DND-41 (cell line): Measurements from ENCODE around the gene S100A2.

Experiments used
- ATAC-seq: fragments of 200-7000 bp; cut with Tn5 transposase; 3 replicates; pipeline ENCODE4 v1.9.1; 2021; ENCODE audit warnings: low read depth; ENCODE audit not compliant: insufficient read depth
- DNase-seq: peaks from one replicate; pipeline ENCODE4 v3.0.0-alpha.2; 2020
- H2AFZ ChIP-seq: 2 replicates; pipeline ENCODE4 v1.6.0; 2012; ENCODE audit warnings: low read depth, low read length
- H3K27ac ChIP-seq: 2 replicates; pipeline ENCODE4 v1.5.1; 2012; ENCODE audit warnings: low read length, inconsistent platforms
- H3K27me3 ChIP-seq: fragments of 200-600 bp; sonication (generic); 2 replicates; pipeline ENCODE4 v1.6.0; 2012; ENCODE audit warnings: low read length, mild to moderate bottlenecking, inconsistent platforms; ENCODE audit not compliant: insufficient read depth, poor library complexity
- H3K36me3 ChIP-seq: 2 replicates; pipeline ENCODE4 v1.5.1; 2012; ENCODE audit warnings: low read length, inconsistent platforms; ENCODE audit not compliant: insufficient read depth
- H3K4me1 ChIP-seq: 2 replicates; pipeline ENCODE4 v1.5.1; 2012; ENCODE audit warnings: mild to moderate bottlenecking, low read length; ENCODE audit not compliant: insufficient read depth
- H3K4me2 ChIP-seq: 2 replicates; pipeline ENCODE4 v1.6.0; 2012; ENCODE audit warnings: mild to moderate bottlenecking, moderate library complexity, low read length, inconsistent platforms; ENCODE audit not compliant: insufficient read depth
- H3K4me3 ChIP-seq, 2 experiments: fragments of 200-600 bp in 1 of 2; shearing (Covaris generic) in 1 of 2; 2 replicates each; pipeline ENCODE4 v1.5.1; 2012 to 2016; ENCODE audit warnings: inconsistent platforms in 2 of 2, low read length in 2 of 2, mild to moderate bottlenecking in 2 of 2, low read depth in 1 of 2, moderate library complexity in 1 of 2
- H3K79me2 ChIP-seq: 2 replicates; pipeline ENCODE4 v1.6.0; 2012; ENCODE audit warnings: low read length, inconsistent platforms; ENCODE audit not compliant: insufficient read depth
- H3K9ac ChIP-seq: 2 replicates; pipeline ENCODE4 v1.6.0; 2012; ENCODE audit warnings: low read depth, mild to moderate bottlenecking, inconsistent platforms, low read length, moderate library complexity
- H3K9me3 ChIP-seq: 2 replicates; pipeline ENCODE4 v1.5.1; 2012; ENCODE audit warnings: low read length, moderate library complexity, mild to moderate bottlenecking, inconsistent platforms; ENCODE audit not compliant: insufficient read depth, severe bottlenecking
- H4K20me1 ChIP-seq: 2 replicates; pipeline ENCODE4 v1.6.0; 2012; ENCODE audit warnings: low read length; ENCODE audit not compliant: insufficient read depth
- CTCF ChIP-seq: IDR thresholded peaks from 2 replicates; pipeline ENCODE4 v1.5.1; 2012; ENCODE audit warnings: borderline replicate concordance, low read length, moderate library complexity, mild to moderate bottlenecking; ENCODE audit not compliant: poor library complexity, severe bottlenecking; ENCODE audit errors: extremely low read depth
- EZH2 ChIP-seq: IDR thresholded peaks from 3 replicates; pipeline ENCODE4 v1.6.1; 2012; ENCODE audit warnings: borderline replicate concordance, low read depth, mild to moderate bottlenecking, moderate library complexity, low read length, inconsistent platforms; ENCODE audit not compliant: severe bottlenecking

S100A2 gene

DNA sequence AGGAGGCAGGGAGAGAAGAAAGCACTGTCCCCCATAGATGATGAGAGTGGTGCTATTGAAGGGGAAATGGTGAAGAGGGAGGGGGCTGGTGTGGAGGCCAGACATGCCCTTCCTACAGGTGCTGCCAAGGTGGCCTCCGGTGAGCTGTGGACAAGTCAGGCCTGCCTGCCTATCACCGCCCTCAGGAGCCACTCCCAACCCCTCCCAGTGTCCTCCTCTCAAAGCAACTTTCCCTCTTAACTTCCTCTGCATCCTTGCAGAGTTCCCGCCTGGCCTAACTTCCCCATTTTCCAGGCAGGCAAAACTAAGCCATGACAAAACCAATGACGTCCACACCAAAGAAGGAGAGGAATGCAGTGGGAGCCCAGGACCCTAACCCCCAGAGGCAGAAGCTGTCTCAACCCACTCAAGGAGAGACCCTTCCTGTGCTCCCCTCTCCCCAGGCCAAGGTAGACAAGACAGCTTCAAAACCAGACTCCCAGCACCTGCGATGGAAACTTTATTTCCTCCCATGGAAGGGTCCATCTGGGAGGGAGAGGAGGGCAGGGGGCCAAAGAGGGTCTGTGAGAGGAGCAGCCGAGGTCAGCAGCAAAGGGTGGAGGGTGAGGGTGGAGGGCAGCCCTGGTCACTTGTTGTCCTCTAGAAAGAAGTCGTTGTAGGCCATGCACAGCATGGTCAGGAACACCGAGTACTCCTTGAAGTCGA, 28.8 kb downstream of the S100A2 start:
- no peaks in the 10 kb centered on the region for H3K36me3 ChIP-seq
- H3K79me2 ChIP-seq, result no peaks in the 10 kb centered on the region
- H3K4me2 ChIP-seq, result no peak overlapping the region
- ATAC-seq (no peak), DNase-seq (no peak)
- H3K4me1 ChIP-seq, result peaks cover 33% of the 10 kb centered on the region
- TF ChIP-seq CTCF (no peak), EZH2 (no peak)
- H2AFZ ChIP-seq, result no peak overlapping the region
- no peaks in the 10 kb centered on the region for H3K9me3 ChIP-seq
- no peak overlapping the region for H3K27ac ChIP-seq
- H3K27me3 ChIP-seq, result no peaks in the 10 kb centered on the region
- H3K9ac ChIP-seq, result no peak overlapping the region
- H4K20me1 ChIP-seq, result no peaks in the 10 kb centered on the region
- no peak overlapping the region for H3K4me3 ChIP-seq

DNA sequence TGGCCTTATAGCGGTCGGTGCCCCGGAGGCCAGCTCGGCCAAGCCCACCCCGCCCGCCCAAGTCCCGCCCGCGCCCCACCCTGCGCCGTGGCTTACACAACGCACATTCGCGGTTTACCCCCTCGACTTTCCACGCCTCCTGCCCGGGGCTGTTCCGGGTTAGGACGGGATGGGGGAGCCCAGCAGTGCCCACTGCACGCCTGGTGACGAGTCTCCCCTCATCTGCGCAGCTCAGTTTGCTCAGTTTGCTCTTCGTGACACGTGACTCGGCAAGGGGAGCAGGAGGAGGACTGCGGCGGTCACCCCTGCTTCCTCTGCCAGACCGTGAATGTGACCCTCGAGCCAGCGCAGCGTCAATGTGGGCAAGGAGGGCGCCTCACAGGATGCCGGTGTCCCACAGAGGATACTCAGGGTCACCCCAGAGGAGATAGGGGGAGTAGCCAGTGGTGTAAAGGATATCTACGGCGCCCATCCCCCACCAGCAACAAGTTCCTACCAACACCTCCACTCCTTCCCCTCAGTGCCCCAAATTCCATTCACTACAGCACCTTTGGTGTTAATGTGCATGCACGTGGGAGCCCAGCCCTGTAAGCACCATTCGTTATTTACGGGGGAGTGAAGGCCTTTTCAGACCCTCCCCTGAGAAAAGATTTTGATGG, 29.5 kb downstream of the S100A2 start:
- peaks cover 31% of the 10 kb centered on the region for H3K4me1 ChIP-seq
- H3K9me3 ChIP-seq, result no peaks in the 10 kb centered on the region
- no peaks in the 10 kb centered on the region for H3K27me3 ChIP-seq
- no peak overlapping the region for H3K9ac ChIP-seq
- no peak for ATAC-seq
- H4K20me1 ChIP-seq, result no peaks in the 10 kb centered on the region
- H3K4me3 ChIP-seq, result no peak overlapping the region
- no peak overlapping the region for H2AFZ ChIP-seq
- no peak for TF ChIP-seq CTCF
- TF ChIP-seq EZH2, result no peak
- no peaks in the 10 kb centered on the region for H3K36me3 ChIP-seq
- no peak overlapping the region for H3K4me2 ChIP-seq
- H3K79me2 ChIP-seq, result no peaks in the 10 kb centered on the region
- no peak for DNase-seq
- no peak overlapping the region for H3K27ac ChIP-seq

DNA sequence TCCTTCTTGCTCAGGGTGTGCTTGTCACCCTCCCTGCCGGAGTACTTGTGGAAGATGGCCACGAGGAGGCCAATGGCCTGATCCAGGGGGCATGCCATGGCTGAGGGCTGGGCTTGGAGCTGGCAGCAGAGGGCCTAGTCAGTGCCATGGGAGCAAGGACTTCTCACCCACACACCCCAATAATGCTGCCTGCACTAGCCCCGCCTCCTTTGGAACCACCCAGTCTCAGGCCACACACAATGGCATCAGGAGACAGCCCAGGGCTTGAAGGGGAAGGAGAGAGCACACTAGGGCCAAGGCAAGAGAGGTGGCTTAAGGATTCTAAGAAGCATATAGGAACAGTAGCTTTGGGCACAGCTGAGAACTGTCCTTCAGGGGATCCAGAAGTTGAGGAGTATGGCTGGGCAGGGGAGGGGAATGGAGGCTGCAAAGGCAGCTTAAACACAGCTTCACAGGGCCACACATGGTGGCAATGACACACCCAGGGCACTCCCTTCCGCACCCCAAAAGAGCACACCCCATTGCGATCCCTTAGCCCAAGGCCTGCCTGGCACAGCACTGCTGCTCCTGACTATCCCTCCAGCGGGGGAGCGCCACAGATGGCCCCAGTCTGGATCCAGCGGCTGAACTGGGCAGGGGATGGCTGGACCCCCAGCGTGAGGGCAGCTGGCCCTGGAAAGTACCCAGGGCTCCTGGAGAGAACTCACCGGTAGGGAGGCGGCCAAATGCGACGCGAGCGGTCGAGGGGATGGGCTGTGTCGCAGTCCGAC, 30.2 kb downstream of the S100A2 start, which contains the start of gene S100A6:
Gene S100A6 (minus strand): TSS at position 750 of the 770 bp plus-strand sequence. CDS start 652 bp downstream, at position 98.
- peaks cover 24% of the 10 kb centered on the region for H3K4me1 ChIP-seq
- H3K79me2 ChIP-seq, result no peaks in the 10 kb centered on the region
- H3K27me3 ChIP-seq, result peaks cover 2% of the 10 kb centered on the region
- H4K20me1 ChIP-seq, result no peaks in the 10 kb centered on the region
- TF ChIP-seq EZH2 (no peak), CTCF (no peak)
- H3K9me3 ChIP-seq, result no peaks in the 10 kb centered on the region
- H2AFZ ChIP-seq, result no peak within 1 kb of the TSS
- no peaks in the 10 kb centered on the region for H3K36me3 ChIP-seq
- H3K4me3 ChIP-seq, result no peak within 1 kb of the TSS
- no peak for DNase-seq
- no peak within 1 kb of the TSS for H3K4me2 ChIP-seq
- no peak within 1 kb of the TSS for H3K27ac ChIP-seq
- H3K9ac ChIP-seq, result no peak within 1 kb of the TSS
- ATAC-seq, result no peak
